ENCODE results near the gene PPOX.

DNA sequence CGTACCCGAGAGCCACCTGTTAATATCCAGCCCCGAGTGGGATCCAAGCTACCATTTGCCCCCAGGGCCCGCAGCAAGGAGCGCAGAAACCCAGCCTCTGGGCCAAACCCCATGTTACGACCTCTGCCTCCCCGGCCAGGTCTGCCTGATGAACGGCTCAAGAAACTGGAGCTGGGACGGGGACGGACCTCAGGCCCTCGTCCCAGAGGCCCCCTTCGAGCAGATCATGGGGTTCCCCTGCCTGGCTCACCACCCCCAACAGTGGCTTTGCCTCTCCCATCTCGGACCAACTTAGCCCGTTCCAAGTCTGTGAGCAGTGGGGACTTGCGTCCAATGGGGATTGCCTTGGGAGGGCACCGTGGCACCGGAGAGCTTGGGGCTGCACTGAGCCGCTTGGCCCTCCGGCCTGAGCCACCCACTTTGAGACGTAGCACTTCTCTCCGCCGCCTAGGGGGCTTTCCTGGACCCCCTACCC lies 5.5 kb upstream of the PPOX start:
- TF ChIP-seq, protein P1, sequence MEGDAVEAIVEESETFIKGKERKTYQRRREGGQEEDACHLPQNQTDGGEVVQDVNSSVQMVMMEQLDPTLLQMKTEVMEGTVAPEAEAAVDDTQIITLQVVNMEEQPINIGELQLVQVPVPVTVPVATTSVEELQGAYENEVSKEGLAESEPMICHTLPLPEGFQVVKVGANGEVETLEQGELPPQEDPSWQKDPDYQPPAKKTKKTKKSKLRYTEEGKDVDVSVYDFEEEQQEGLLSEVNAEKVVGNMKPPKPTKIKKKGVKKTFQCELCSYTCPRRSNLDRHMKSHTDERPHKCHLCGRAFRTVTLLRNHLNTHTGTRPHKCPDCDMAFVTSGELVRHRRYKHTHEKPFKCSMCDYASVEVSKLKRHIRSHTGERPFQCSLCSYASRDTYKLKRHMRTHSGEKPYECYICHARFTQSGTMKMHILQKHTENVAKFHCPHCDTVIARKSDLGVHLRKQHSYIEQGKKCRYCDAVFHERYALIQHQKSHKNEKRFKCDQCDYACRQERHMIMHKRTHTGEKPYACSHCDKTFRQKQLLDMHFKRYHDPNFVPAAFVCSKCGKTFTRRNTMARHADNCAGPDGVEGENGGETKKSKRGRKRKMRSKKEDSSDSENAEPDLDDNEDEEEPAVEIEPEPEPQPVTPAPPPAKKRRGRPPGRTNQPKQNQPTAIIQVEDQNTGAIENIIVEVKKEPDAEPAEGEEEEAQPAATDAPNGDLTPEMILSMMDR (IDR thresholded peaks at IDR 0.05), result no peak
- no peak for TF ChIP-seq ZFX (IDR thresholded peaks at IDR 0.05; ENCODE audit: borderline replicate concordance)
